ENCODE measurements around the gene CHD8.

DNA sequence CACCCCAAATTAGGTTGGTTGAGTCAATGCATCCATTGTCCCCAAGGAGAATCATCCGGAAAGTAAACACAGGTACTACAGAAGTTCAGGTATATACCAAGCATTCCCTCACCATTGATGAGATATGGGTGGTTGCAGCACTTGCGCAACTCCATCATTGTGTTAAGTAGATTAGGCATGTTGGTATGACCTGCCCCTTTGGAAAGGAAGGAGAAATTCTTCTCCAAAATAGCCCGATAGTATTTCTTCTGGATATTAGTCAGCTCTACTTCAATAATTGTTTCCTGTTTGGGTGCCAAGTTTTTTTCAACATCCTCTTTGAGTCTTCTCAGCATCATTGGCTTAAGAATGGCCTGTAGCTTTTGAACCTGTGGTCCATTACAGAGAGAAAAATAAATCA, 50.8 kb downstream of the CHD8 start:
- TF ChIP-seq, protein P1, sequence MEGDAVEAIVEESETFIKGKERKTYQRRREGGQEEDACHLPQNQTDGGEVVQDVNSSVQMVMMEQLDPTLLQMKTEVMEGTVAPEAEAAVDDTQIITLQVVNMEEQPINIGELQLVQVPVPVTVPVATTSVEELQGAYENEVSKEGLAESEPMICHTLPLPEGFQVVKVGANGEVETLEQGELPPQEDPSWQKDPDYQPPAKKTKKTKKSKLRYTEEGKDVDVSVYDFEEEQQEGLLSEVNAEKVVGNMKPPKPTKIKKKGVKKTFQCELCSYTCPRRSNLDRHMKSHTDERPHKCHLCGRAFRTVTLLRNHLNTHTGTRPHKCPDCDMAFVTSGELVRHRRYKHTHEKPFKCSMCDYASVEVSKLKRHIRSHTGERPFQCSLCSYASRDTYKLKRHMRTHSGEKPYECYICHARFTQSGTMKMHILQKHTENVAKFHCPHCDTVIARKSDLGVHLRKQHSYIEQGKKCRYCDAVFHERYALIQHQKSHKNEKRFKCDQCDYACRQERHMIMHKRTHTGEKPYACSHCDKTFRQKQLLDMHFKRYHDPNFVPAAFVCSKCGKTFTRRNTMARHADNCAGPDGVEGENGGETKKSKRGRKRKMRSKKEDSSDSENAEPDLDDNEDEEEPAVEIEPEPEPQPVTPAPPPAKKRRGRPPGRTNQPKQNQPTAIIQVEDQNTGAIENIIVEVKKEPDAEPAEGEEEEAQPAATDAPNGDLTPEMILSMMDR (IDR thresholded peaks at IDR 0.05) = no peak
- TF ChIP-seq POLR2AphosphoS5 (IDR thresholded peaks at IDR 0.05) (no peak), POLR2A (IDR thresholded peaks at IDR 0.05) (no peak)
